K562 (cell line): Measurements from ENCODE around the gene OSBP2. TPM values are rescaled to one million over a fixed set of nuclear protein-coding genes. Genes with fewer than 3 reads are reported as not detected.

Experiments used
- ATAC-seq: fragments of 200-7000 bp; cut with Tn5 transposase; 3 replicates; pipeline ENCODE4 v1.9.1; 2020; ENCODE audit warnings: moderate library complexity
- BruUV-seq: library from RNA; stranded (reverse); fragments of 400-500 nt; replicated peaks from 2 replicates; lab custom pipeline; 2021; lab: Mats Ljungman, UMichigan
- CTCF ChIA-PET: fragments of 300-600 bp; formaldehyde crosslinking; extraction: SDS; loops from one replicate; lab custom pipeline; 2021; ENCODE audit warnings: low intra/inter-chr PET ratio; lab: Yijun Ruan, JAX
- POLR2A ChIA-PET: fragments of 300-600, 350-650 bp; sonication (Branson Sonifier 250); formaldehyde crosslinking; extraction: SDS; loops from one replicate; lab custom pipeline; 2021; ENCODE audit warnings: antibody characterized with exemption, inconsistent platforms; lab: Yijun Ruan, JAX
- DNase-seq, 4 experiments: peaks; one replicate each; pipeline versions ENCODE4 v3.0.0 to v3.0.0-alpha.2; 2011 to 2018; ENCODE audit warnings: low spot score in 3 of 4, mixed read lengths in 3 of 4; ENCODE audit errors: extremely low read depth in 1 of 4
- FAIRE-seq: peaks from 2 replicates; lab custom pipeline; 2011; peaks lifted over from hg19 to GRCh38; lab: Jason Lieb, UNC
- H2AFZ ChIP-seq: 2 replicates; pipeline ENCODE4 v1.6.0; 2011; ENCODE audit warnings: low read depth, low read length, control low read depth, inconsistent platforms
- H3K27ac ChIP-seq: fragments of 200-600 bp; 3 replicates; pipeline ENCODE4 v1.8.0; 2011; ENCODE audit warnings: low read depth, mild to moderate bottlenecking, control low read depth, inconsistent platforms, low read length, moderate library complexity, mixed read lengths; ENCODE audit errors: extremely low read depth
- H3K27me3 ChIP-seq, 2 experiments: fragments of 300-600 bp in 1 of 2; 2 replicates in 1 of 2; 3 replicates in 1 of 2; pipeline versions ENCODE4 v1.6.0 to v1.8.0; 2011; ENCODE audit warnings: inconsistent platforms in 2 of 2, low read length in 2 of 2, mild to moderate bottlenecking in 1 of 2, mixed read lengths in 1 of 2, moderate library complexity in 1 of 2; ENCODE audit not compliant: control insufficient read depth in 2 of 2, insufficient read depth in 2 of 2
- H3K36me3 ChIP-seq: fragments of 300-600 bp; 3 replicates; pipeline ENCODE4 v1.8.0; 2011; ENCODE audit warnings: mild to moderate bottlenecking, low read length, inconsistent platforms; ENCODE audit not compliant: control insufficient read depth, insufficient read depth
- H3K4me1 ChIP-seq, 2 experiments: fragments of 200-600 bp in 1 of 2; replicated peaks in 1 of 2; 2 replicates in 1 of 2; 3 replicates in 1 of 2; pipeline versions ENCODE4 v1.5.1 to v1.8.0; 2011; ENCODE audit warnings: inconsistent platforms in 2 of 2, low read length in 2 of 2, mild to moderate bottlenecking in 1 of 2, mixed read lengths in 1 of 2, moderate library complexity in 1 of 2; ENCODE audit not compliant: control insufficient read depth in 2 of 2, insufficient read depth in 2 of 2
- H3K4me2 ChIP-seq: 2 replicates; pipeline ENCODE4 v1.6.1; 2011; ENCODE audit warnings: low read length, control low read depth, inconsistent platforms, mixed read lengths; ENCODE audit not compliant: insufficient read depth
- H3K4me3 ChIP-seq: fragments of 200-600 bp; sonication (generic), shearing (Covaris generic); 2 replicates; pipeline ENCODE4 v1.5.1; 2016; ENCODE audit warnings: control low read depth, inconsistent platforms
- H3K79me2 ChIP-seq: fragments of 200-600 bp; 3 replicates; pipeline ENCODE4 v1.8.0; 2011; ENCODE audit warnings: low read length, inconsistent platforms; ENCODE audit not compliant: control insufficient read depth, insufficient read depth
- H3K9ac ChIP-seq, 2 experiments: 2 replicates each; pipeline versions ENCODE4 v1.6.0 to v1.6.1; 2011; ENCODE audit warnings: low read depth in 2 of 2, low read length in 2 of 2, control low read depth in 1 of 2, inconsistent platforms in 1 of 2, mild to moderate bottlenecking in 1 of 2, mixed read lengths in 1 of 2; ENCODE audit not compliant: insufficient read depth in 1 of 2
- H3K9me1 ChIP-seq: one replicate; pipeline ENCODE4 v1.6.0; 2011; ENCODE audit warnings: inconsistent platforms, mild to moderate bottlenecking, low read length, moderate library complexity; ENCODE audit not compliant: control insufficient read depth, insufficient read depth
- H3K9me3 ChIP-seq: replicated peaks from 2 replicates; pipeline ENCODE4 v1.5.1; 2011; ENCODE audit warnings: low read depth, low read length, inconsistent platforms; ENCODE audit not compliant: control insufficient read depth, insufficient read depth
- H4K20me1 ChIP-seq: replicated peaks from 2 replicates; pipeline ENCODE4 v1.6.1; 2011; ENCODE audit warnings: low read length, inconsistent platforms, mixed read lengths; ENCODE audit not compliant: control insufficient read depth, insufficient read depth
- E2F8 ChIP-seq: fragments of 450-650 bp; IDR thresholded peaks from 2 replicates; pipeline ENCODE4 v1.7.1; 2018; ENCODE audit warnings: mild to moderate bottlenecking, low read depth; ENCODE audit not compliant: partially characterized antibody
- HNRNPH1 ChIP-seq: fragments of 200-400 bp; formaldehyde crosslinking; optimal IDR thresholded peaks from 2 replicates; pipeline ENCODE3; 2017; ENCODE audit warnings: low read depth, mild to moderate bottlenecking, low read length, moderate library complexity
- U2AF1 ChIP-seq: fragments of 200-400 bp; formaldehyde crosslinking; optimal IDR thresholded peaks from 2 replicates; pipeline ENCODE3; 2017; ENCODE audit warnings: mild to moderate bottlenecking, low read depth, low read length, moderate library complexity
- ZNF24 ChIP-seq: fragments of 450-650 bp; IDR thresholded peaks from 2 replicates; pipeline ENCODE4 v1.6.1; 2016
- ZNF655 ChIP-seq: fragments of 250-450 bp; sonication (Bioruptor Pico); IDR thresholded peaks from 2 replicates; pipeline ENCODE4 v1.5.0; 2021
- WGBS: fragments of 100-300 bp; shearing (Covaris generic); methylation state at CpG from one replicate; pipeline ENCODE4 v1.1.6; 2016; ENCODE audit warnings: low coverage, mixed read lengths; ENCODE audit not compliant: insufficient coverage; ENCODE audit errors: missing lambda C conversion rate; 5-methylcytosine and 5-hydroxymethylcytosine counted together
- in situ Hi-C: fragments of 300-500 bp; cut with MboI; formaldehyde crosslinking; loops from 4 replicates; pipeline ENCODE4 v1.15.0; 2018; ENCODE audit warnings: inconsistent platforms, mixed read lengths
- intact Hi-C: fragments of 100-400 bp; cut with micrococcal nuclease; formaldehyde crosslinking; loops from 2 replicates; pipeline ENCODE4 v1.14.2; 2022
- polyA plus RNA-seq, 8 experiments: library from polyadenylated mRNA; depleted of rRNA in 4 of 8; stranded (reverse) in 5 of 8; unstranded in 3 of 8; fragments of >200 nt; fragmentation: Nextera tagmentation in 2 of 8; fragmentation: Illumina TruSeq in 1 of 8; extraction: Ambion mirVana in 2 of 8; extraction: Trizol in 1 of 8; gene quantifications; 2 replicates each; pipeline versions ENCODE4 v1.2.1 to v1.2.3, GENCODE V29; 2011 to 2014; ENCODE audit warnings: inconsistent platforms in 1 of 8, missing spikeins in 1 of 8
- total RNA-seq, 7 experiments: library from RNA; depleted of rRNA in 6 of 7; stranded (reverse); fragments of >200 nt in 6 of 7; fragmentation: Illumina TruSeq in 2 of 7; extraction: Trizol in 2 of 7; gene quantifications; 2 replicates each; pipeline versions ENCODE4 v1.2.1 to v1.2.3, GENCODE V29; 2011 to 2021; ENCODE audit warnings: low replicate concordance in 1 of 7

The OSBP2 gene
- total and polyA plus RNA-seq, 9 of the 15 experiments (the other 6 are each of a cell fraction or from before 2014, with no cell fraction given): 0.52 to 29.5 (median 21.6) TPM

GRCh38 chr22:30783021-30783420 is 88.3 kb downstream of the OSBP2 start:
- 6% methylated on average over 2 of the region's 2 CpGs for WGBS
- in situ Hi-C loops: no loop called here
- DNase-seq: no peak
- H3K79me2 ChIP-seq: no peaks in the 10 kb centered on the region
- intact Hi-C loops: no loop called here
- CTCF ChIA-PET: interaction anchor here (0.6 kb wide), 1 partner anchor 17 kb away, joined by 3 read pairs; no protein-coding TSS in a partner anchor
- H2AFZ ChIP-seq: no peak overlapping the region
- no peak overlapping the region for H3K4me2 ChIP-seq
- POLR2A ChIA-PET: no interaction called here
- no TSS peak for BruUV-seq
- H3K9ac ChIP-seq: no peak overlapping the region
- no peak for FAIRE-seq
- TF ChIP-seq ZNF655 (CRISPR knock-in tag) (no peak), E2F8 (no peak), HNRNPH1 (no peak), U2AF1 (no peak), ZNF24 (no peak)
- TF ChIP-seq, all 486 proteins: peak for 0
- no peaks in the 10 kb centered on the region for H3K4me1 ChIP-seq
- H3K36me3 ChIP-seq: no peaks in the 10 kb centered on the region
- no peaks in the 10 kb centered on the region for H3K9me3 ChIP-seq
- no peak for ATAC-seq
- H3K27me3 ChIP-seq: peaks cover 4 to 8% of the 10 kb centered on the region in 2 experiments; a peak in 4 of 5 replicates
- H3K27ac ChIP-seq: no peak overlapping the region
- H3K9me1 ChIP-seq: no peaks in the 10 kb centered on the region
- no peak overlapping the region for H3K4me3 ChIP-seq
- H4K20me1 ChIP-seq: no peaks in the 10 kb centered on the region
